Lower leg skin (tissue), 3 donors: ENCODE measurements around the gene PCCA.

ENCODE experiments used
- CTCF ChIP-seq, 3 donors: fragments of 450-650 bp; IDR thresholded peaks; one replicate each; pipeline ENCODE4 v1.5.1; 2016; ENCODE audit warnings: antibody characterized with exemption in 3 of 3, mild to moderate bottlenecking in 3 of 3, moderate library complexity in 2 of 3
- POLR2A ChIP-seq, 2 donors: fragments of 450-650 bp; IDR thresholded peaks; one replicate each; pipeline ENCODE4 v1.6.1; 2016 to 2017; ENCODE audit warnings: antibody characterized with exemption in 2 of 2, mild to moderate bottlenecking in 1 of 2, moderate library complexity in 1 of 2

- no peak for TF ChIP-seq CTCF (IDR thresholded peaks at IDR 0.05)
- TF ChIP-seq POLR2A (IDR thresholded peaks at IDR 0.05): no peak
These were observed 8.9 kb downstream of the PCCA start for GRCh38 chr13:100097821-100098220.
